22Rv1 (cell line): ENCODE data around the gene UNC13C.

Experiments used
- H3K27ac ChIP-seq: fragments of 450-650 bp; 2 replicates; pipeline ENCODE4 v1.5.1; 2017
- ZFX ChIP-seq: fragments of 450-650 bp; IDR thresholded peaks from 2 replicates; pipeline ENCODE4 v1.6.1; 2017; ENCODE audit warnings: antibody characterized with exemption, borderline replicate concordance
- TF ChIP-seq, protein P1 (sequence below): fragments of 450-650 bp; IDR thresholded peaks from 2 replicates; pipeline ENCODE4 v1.5.1; 2017; ENCODE audit warnings: mild to moderate bottlenecking

The UNC13C gene

DNA sequence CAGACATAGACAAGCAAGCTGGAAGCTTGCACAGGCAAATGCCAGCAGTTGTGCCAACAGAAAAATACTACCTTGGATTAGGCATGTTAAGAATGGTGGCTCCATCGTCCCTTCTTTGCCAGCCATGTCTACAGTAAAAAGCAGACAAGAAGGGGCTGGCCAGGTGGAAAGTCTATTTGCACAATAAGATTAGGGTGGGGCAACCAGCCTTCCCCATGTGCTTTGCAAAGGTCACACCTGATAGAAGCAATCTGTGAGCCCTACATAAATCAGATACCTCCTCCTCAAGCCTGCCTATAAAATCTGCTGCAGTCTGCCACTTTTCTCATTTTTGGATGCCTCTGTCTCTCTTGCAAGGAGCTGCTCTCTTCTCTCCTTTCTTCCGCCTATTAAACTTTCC, 662.6 kb downstream of the UNC13C start:
- H3K27ac ChIP-seq: no peak overlapping the region
- TF ChIP-seq, protein P1, sequence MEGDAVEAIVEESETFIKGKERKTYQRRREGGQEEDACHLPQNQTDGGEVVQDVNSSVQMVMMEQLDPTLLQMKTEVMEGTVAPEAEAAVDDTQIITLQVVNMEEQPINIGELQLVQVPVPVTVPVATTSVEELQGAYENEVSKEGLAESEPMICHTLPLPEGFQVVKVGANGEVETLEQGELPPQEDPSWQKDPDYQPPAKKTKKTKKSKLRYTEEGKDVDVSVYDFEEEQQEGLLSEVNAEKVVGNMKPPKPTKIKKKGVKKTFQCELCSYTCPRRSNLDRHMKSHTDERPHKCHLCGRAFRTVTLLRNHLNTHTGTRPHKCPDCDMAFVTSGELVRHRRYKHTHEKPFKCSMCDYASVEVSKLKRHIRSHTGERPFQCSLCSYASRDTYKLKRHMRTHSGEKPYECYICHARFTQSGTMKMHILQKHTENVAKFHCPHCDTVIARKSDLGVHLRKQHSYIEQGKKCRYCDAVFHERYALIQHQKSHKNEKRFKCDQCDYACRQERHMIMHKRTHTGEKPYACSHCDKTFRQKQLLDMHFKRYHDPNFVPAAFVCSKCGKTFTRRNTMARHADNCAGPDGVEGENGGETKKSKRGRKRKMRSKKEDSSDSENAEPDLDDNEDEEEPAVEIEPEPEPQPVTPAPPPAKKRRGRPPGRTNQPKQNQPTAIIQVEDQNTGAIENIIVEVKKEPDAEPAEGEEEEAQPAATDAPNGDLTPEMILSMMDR: no peak
- no peak for TF ChIP-seq ZFX

DNA sequence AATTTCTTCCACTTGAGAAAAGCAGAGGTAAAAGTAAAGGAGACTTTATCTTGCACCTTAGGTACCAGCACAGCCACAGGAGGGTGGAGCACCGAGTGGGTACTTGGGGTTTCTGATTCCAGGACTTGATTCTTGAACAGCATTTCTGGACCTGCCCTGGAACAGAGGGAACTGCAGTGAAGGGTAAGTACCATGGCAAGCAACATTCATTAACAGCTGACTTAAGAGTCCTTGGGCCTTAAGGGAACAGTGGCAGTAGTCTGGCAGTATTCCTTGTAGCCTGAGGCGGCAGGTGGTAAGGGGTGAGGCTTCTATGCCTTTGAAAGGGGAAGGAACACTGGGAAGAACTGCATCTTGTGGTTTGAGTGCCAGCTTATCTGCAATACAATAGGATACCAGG, 666.6 kb downstream of the UNC13C start:
- no peak for TF ChIP-seq ZFX
- TF ChIP-seq, protein P1: no peak

DNA sequence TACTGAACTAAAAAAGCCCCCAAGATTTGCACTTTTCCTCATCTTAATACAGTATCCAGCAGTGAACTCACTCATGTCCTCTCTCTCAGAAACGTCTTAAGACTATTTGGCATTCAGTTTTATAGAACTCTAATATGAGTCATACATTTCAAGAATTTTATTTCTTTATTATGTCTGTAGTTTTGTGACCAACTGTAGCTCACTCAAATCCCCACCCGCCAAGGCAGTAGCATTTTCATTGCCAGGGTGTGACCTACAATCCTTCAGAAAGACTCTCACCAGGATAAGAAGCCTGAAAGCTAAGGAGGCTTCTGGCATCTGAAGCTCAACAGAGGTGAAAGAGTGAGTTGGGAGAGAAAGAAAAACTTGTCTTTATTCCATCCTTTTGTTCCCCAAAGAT, 681.4 kb downstream of the UNC13C start:
- TF ChIP-seq, protein P1: no peak
- no peak for TF ChIP-seq ZFX

More for the DNA sequence above, 666.6 kb downstream of the UNC13C start:
- H3K27ac ChIP-seq: no peak overlapping the region

DNA sequence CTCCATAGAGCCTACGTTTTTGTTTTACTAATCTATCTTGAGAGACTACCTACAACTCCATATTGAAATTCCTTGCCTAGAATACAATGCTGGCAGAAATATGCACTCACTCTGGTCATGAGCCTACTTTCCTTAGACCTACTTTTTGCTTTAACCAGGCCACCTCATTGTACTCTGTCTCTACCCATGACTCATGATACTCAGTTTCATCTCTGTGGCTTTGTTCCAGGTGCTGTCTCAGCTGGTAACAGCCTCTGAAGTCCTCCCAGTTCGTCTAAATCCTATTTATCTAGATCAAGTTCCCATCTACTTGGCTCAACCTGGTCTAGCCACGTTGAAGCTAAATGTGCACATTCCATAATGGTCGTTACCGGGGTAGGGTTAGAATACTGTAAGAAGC, 682.1 kb downstream of the UNC13C start:
- H3K27ac ChIP-seq: no peak overlapping the region
- no peak for TF ChIP-seq ZFX
- TF ChIP-seq, protein P1: no peak

More for the DNA sequence above, 681.4 kb downstream of the UNC13C start:
- H3K27ac ChIP-seq: no peak overlapping the region

DNA sequence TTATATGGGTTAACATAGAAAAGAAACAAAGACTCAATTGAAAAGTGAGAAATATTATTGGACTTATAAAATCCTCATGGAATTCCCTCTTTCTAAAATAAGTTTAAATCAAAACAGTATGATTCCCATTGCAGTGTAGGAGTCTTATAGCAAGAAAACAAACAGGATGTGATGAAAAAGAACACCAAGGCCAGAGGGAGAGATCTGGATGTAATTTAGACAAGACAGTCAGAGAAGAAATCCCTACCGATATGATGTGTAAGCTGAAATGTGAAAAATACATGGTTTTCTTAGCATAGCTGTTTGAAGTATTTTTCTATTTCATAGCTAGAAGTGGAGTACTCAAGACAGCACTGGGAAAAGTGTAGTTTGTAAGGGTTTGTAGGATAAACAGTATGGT, 697.0 kb downstream of the UNC13C start:
- H3K27ac ChIP-seq: no peak overlapping the region
- TF ChIP-seq, protein P1: no peak
- no peak for TF ChIP-seq ZFX

DNA sequence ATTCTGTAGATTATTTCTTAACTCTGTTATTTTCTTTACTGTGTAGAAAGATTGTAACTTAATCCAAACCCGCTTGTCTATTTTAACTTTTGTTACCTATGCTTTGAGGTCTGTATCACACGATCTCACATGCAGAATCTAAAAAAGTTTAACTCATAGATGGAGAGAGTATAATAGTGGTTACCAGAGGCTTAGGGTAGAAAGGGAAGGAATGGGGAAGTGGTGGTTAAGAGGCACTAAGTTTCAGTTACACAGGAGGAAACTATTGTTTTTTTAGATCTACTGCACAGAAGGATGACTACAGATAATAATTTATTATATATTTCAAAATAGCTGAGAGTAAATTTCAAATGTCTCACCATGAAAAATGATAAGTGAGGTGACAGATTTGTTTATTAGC, 703.3 kb downstream of the UNC13C start:
- no peak overlapping the region for H3K27ac ChIP-seq
- TF ChIP-seq, protein P1: no peak
- TF ChIP-seq ZFX: no peak
